Measurements from ENCODE around the gene FFAR3.
"Not testable (repeated sequence)": the region's sequence is repeated elsewhere in the genome, so short reads cannot be mapped to it uniquely, and the experiment has no call there.

Gene FFAR3

DNA sequence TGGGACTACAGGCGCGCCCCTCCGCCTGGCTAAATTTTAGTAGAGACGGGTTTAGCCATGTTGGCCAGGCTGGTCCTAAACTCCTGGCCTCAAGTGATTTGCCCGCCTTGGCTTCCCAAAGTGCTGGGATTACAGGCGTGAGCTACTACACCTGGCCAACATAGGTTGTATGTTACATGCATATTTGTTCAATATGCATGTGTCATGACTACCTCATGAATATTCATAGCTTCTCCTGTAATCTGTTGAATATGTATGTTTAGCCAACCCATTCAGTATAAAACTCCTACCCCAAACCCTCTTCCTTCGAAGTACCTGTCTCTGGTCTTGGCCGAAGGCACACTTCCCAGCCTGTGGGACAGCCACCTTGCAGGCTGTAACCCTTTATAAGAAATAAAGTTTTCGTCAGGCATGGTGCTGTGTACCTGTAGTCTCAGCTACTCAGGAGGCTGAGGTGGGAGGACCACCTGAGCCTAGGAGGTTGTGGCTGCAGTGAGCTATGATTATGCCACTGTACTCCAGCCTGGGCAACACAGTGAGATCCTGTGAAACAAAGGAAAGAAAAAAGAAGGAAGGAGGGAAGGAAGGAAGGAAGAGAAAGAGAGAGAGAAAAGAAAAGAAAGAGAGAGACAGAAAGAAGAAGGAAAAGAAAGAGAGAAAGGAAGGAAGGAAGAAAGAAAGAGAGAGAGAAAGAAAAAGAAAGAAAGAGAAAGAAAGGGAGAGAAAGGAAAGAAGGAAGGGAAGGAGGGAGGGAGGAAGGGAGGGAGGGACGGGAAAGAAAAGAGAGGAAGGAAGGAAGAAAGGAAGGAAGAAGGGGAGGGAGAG lies 41.9 kb downstream of the FFAR3 start:
- DNase-seq = no peak

DNA sequence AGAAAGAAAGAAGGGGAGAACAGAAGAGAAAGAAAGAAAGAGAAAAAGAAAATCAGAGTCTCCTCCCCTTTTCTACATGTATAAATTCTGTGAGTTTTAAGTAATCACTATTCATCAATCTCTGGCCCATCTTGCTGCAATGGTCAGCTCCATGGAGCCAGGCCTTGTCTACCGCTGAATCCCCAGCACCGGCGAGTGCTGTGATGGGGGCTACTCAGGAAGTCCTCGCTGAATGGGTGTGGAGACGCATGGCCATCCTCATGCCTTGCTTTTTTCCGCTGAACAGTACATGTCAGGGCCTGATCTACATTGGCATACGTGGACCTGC lies 42.5 kb downstream of the FFAR3 start:
- no peak for DNase-seq

DNA sequence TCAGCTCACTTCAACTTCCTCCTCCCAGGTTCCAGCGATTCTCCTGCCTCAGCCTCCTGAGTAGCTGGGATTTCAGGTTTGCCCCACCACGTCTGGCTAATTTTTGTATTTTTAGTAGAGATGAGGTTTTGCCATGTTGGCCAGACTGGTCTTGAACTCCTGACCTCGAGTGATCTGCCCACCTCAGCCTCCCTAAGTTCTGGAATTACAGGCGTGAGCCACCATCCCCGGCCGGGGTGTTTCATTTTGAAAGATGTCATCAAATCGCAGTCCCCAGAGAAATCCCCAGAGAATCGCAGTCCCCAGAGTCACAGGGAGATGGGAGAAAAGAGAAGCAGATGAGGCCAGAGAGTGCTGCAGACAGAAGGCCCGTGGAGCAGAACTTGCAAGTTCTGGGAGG lies 43.2 kb downstream of the FFAR3 start:
- DNase-seq = not testable (repeated sequence)

DNA sequence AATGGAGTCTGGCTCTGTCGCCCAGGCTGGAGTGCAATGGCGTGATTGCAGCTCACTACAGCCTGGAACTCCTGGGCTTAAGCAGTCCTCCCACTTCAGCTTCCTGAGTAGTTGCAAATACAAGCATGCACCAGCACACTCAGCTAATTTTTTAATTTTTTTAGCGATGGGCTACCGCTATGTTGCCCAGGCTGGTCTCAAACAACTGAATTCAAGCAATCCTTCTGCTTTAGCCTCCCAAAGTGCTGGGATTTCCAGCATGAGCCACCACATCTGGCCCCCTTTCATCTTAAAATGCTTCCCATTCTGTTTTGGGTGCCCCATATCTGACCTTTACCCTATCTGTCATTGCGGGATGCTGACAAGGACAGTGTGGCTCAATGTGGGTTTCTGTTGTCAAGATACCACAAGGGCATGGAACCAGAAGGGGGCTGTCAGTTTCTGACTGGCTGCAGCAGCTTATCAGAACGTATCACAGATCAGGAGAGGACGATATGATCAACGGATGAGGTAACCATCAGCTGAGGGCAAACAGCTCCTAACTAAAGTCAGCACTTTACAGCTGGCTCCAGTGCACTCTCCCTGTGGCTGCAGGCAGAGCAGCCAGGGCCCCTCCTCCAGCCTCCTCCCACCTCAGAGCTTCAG lies 45.0 kb downstream of the FFAR3 start:
- DNase-seq = no peak

DNA sequence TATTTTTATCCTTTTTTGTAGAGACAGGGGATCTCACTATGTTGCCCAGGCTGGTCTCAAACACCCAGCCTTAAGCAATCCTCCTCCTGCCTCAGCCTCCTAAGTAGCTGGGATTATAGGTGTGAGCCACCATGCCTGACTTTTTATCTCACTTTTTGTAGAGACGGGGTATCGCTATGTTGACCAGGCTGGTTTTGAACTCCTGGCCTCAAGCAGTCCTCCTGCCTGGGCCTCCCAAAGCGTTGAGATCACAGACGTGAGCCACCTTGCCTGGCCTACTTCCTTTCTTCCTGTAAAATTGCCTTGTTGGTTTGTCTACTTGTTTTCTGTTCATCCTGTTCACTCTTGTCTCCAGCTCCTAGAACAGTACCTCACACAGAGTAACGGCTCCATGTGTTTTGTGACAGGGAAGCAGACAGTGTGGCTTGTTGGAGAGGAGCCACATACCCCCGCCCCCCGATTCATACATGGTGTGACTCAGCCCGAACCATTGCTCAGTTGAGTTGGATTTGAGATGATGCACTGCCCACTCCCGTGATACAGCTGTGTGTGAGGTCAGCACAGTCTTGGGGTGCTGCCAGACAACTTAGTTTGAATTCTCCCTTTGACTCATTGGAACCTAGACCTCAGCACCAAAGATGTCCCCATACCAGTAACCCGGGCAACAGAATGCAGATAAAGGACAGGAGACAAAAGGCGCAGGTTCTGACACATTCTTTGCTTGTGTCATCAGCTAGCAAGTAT lies 46.8 kb downstream of the FFAR3 start:
- peak in 4 of 56 donors; percentile 3 to 54 (median 10) for DNase-seq

DNA sequence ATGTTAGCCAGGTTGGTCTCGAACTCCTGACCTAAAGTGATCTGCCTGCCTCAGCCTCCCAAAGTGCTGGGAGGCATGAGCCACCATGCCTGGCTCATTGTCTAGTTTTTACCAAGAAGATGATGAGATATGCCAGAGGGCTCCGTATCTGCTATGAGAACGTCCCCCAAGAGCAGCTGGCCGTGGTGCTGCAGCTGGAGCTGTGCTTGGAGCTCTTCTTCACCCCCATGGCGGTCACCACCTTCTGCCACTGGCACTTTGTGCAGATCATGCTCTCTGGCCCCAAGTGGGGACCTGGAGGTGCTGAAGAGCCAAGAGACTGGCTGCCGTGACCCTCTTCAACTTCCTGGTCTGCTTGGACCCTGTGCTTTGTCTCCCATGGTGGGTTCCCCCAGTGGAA lies 49.4 kb downstream of the FFAR3 start:
- no peak for DNase-seq

DNA sequence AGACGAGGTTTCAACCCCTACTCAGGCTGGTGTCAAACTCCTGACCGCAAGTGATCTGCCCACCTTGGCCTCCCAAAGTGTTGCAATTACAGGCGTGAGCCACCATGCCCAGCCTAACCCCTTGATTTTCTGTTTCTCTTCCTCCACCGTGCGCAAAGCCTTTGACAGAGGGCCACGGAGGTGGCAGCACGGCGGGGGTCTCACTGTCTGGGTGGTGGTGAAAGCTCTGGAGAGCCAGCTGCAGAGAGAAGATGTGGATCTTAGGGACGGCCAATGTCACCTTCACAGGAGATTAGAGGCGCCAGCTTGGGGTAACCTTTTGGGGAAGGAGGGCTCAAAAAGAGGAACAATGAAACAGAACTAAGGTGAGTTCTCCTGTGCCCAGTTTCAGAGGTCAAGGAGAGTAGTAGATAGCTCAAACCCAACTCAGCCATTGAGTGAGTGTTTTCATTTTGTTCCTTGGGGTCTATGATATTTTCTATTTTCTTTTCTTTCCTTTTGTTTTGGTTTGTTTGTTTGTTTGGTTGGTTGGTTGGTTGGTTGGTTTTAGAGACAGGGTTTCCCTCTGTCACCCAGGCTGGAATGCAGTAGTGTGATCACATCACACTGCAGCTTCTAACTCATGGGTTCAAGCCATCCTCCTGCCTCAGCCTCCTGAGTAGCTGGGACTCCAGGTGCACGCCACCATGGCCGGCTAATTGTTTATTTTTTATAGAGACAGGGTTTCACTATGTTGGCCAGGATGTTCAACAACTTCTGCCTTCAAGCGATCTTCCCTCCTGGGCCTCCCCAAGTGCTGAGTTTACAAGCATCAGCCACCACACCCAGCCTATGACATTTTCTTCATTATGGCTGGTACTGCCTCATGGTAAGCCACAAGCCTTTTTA lies 50.3 kb downstream of the FFAR3 start:
- DNase-seq = no peak

DNA sequence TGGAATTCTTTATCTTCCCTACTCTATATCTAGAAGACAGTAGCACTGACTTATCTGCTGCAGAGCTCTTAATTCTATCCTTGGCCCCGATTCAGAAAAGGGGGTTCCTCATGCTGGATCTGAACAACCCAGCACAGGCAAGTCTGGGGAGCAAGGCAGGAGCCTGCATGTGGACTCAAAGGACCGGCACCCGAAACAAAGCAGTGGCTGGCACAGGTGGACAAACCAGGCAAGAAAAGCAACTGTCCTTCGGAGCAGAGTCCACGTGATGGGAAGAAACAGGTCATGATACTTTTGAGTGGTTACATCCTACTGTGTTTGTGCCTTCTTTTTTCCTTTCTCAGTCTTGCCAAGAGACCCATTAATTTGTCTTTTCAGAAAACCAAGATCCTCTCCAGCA lies 50.9 kb downstream of the FFAR3 start:
- DNase-seq = no peak
